ENCODE results near the gene PVALEF.

Gene PVALEF

GRCh38 chr17:81125573-81126081 lies 39.7 kb upstream of the PVALEF start:
- DNase-seq, result no peak
- no peaks in the 10 kb centered on the region for H3K27me3 Mint-ChIP-seq
- no peak overlapping the region for H3K4me3 Mint-ChIP-seq
- CTCF ChIA-PET, result no interaction called here
- H3K27ac Mint-ChIP-seq, result no peak overlapping the region
- no peaks in the 10 kb centered on the region for H3K9me3 Mint-ChIP-seq
- H3K4me1 Mint-ChIP-seq, result no peaks in the 10 kb centered on the region
- H3K36me3 Mint-ChIP-seq, result no peaks in the 10 kb centered on the region

- H3K27me3 Mint-ChIP-seq, result no peaks in the 10 kb centered on the region
- H3K4me1 Mint-ChIP-seq, result no peaks in the 10 kb centered on the region
- no peaks in the 10 kb centered on the region for H3K9me3 Mint-ChIP-seq
- no peaks in the 10 kb centered on the region for H3K36me3 Mint-ChIP-seq
- H3K27ac Mint-ChIP-seq, result no peak overlapping the region
- H3K4me3 Mint-ChIP-seq, result no peak overlapping the region
- DNase-seq, result no peak
- CTCF ChIA-PET, result no interaction called here
These were observed 38.8 kb upstream of the PVALEF start for GRCh38 chr17:81126281-81127132.

- Mint-ChIP-seq H3K27ac (no peak overlapping the region), H3K9me3 (no peaks in the 10 kb centered on the region), H3K4me1 (no peaks in the 10 kb centered on the region), H3K27me3 (no peaks in the 10 kb centered on the region), H3K36me3 (no peaks in the 10 kb centered on the region), H3K4me3 (no peak overlapping the region)
- DNase-seq, result no peak
- CTCF ChIA-PET, result no interaction called here
These were observed 38.2 kb upstream of the PVALEF start for GRCh38 chr17:81127133-81127455.

GRCh38 chr17:81127526-81128177 lies 37.7 kb upstream of the PVALEF start:
- Mint-ChIP-seq H3K4me1 (no peaks in the 10 kb centered on the region), H3K4me3 (no peak overlapping the region), H3K36me3 (no peaks in the 10 kb centered on the region), H3K27me3 (no peaks in the 10 kb centered on the region), H3K9me3 (no peaks in the 10 kb centered on the region), H3K27ac (no peak overlapping the region)
- CTCF ChIA-PET, result no interaction called here
- no peak for DNase-seq

GRCh38 chr17:81128338-81128737 lies 37.0 kb upstream of the PVALEF start:
- Mint-ChIP-seq H3K4me1 (no peaks in the 10 kb centered on the region), H3K9me3 (no peaks in the 10 kb centered on the region), H3K27me3 (no peaks in the 10 kb centered on the region), H3K36me3 (no peaks in the 10 kb centered on the region), H3K27ac (no peak overlapping the region), H3K4me3 (no peak overlapping the region)
- DNase-seq, result no peak
- CTCF ChIA-PET, result no interaction called here

GRCh38 chr17:81128774-81129173 lies 36.5 kb upstream of the PVALEF start:
- Mint-ChIP-seq H3K36me3 (no peaks in the 10 kb centered on the region), H3K27me3 (no peaks in the 10 kb centered on the region), H3K4me3 (no peak overlapping the region), H3K4me1 (no peaks in the 10 kb centered on the region), H3K27ac (no peak overlapping the region), H3K9me3 (no peaks in the 10 kb centered on the region)
- DNase-seq, result no peak
- CTCF ChIA-PET, result no interaction called here

GRCh38 chr17:81129289-81129688 lies 36.0 kb upstream of the PVALEF start:
- Mint-ChIP-seq H3K4me1 (no peaks in the 10 kb centered on the region), H3K36me3 (no peaks in the 10 kb centered on the region), H3K27me3 (no peaks in the 10 kb centered on the region), H3K27ac (no peak overlapping the region), H3K4me3 (no peak overlapping the region), H3K9me3 (no peaks in the 10 kb centered on the region)
- CTCF ChIA-PET, result no interaction called here
- no peak for DNase-seq

- no peaks in the 10 kb centered on the region for H3K27me3 Mint-ChIP-seq
- H3K4me3 Mint-ChIP-seq, result no peak overlapping the region
- no peak for DNase-seq
- no peaks in the 10 kb centered on the region for H3K9me3 Mint-ChIP-seq
- no peaks in the 10 kb centered on the region for H3K36me3 Mint-ChIP-seq
- H3K27ac Mint-ChIP-seq, result no peak overlapping the region
- CTCF ChIA-PET, result no interaction called here
- no peaks in the 10 kb centered on the region for H3K4me1 Mint-ChIP-seq
These were observed 35.5 kb upstream of the PVALEF start for GRCh38 chr17:81129711-81130367.

- no peak for DNase-seq
- Mint-ChIP-seq H3K4me1 (no peaks in the 10 kb centered on the region), H3K4me3 (no peak overlapping the region), H3K27me3 (no peaks in the 10 kb centered on the region), H3K36me3 (no peaks in the 10 kb centered on the region), H3K9me3 (no peaks in the 10 kb centered on the region), H3K27ac (no peak overlapping the region)
- CTCF ChIA-PET, result no interaction called here
These were observed 34.6 kb upstream of the PVALEF start for GRCh38 chr17:81130385-81131361.

GRCh38 chr17:81131486-81132196 lies 33.7 kb upstream of the PVALEF start:
- Mint-ChIP-seq H3K27ac (no peak overlapping the region), H3K36me3 (no peaks in the 10 kb centered on the region), H3K9me3 (no peaks in the 10 kb centered on the region), H3K4me1 (no peaks in the 10 kb centered on the region), H3K4me3 (no peak overlapping the region), H3K27me3 (no peaks in the 10 kb centered on the region)
- DNase-seq, result no peak
- CTCF ChIA-PET, result no interaction called here

GRCh38 chr17:81132197-81132540 lies 33.1 kb upstream of the PVALEF start:
- Mint-ChIP-seq H3K9me3 (no peaks in the 10 kb centered on the region), H3K36me3 (no peaks in the 10 kb centered on the region), H3K27ac (no peak overlapping the region), H3K4me3 (no peak overlapping the region), H3K4me1 (no peaks in the 10 kb centered on the region), H3K27me3 (no peaks in the 10 kb centered on the region)
- CTCF ChIA-PET, result interaction anchor here (1.4 kb wide), 1 partner anchor 10 kb away, joined by 3 read pairs; no protein-coding TSS in a partner anchor
- DNase-seq, result no peak

- H3K9me3 Mint-ChIP-seq, result peaks cover 7% of the 10 kb centered on the region
- H3K4me1 Mint-ChIP-seq, result no peaks in the 10 kb centered on the region
- no peaks in the 10 kb centered on the region for H3K27me3 Mint-ChIP-seq
- no peaks in the 10 kb centered on the region for H3K36me3 Mint-ChIP-seq
- no peak overlapping the region for H3K4me3 Mint-ChIP-seq
- DNase-seq, result no peak
- CTCF ChIA-PET, result interaction anchor here (1.4 kb wide), 1 partner anchor 9 kb away, joined by 3 read pairs; no protein-coding TSS in a partner anchor
- H3K27ac Mint-ChIP-seq, result no peak overlapping the region
These were observed 32.3 kb upstream of the PVALEF start for GRCh38 chr17:81132770-81133723.

All from activated naive CD4-positive, alpha-beta T cell treated with anti-CD3 and anti-CD28 coated beads, Interleukin-2, amount 10 ng/mL, durations not matched to agents 7 days and 5 days (primary cell).